ENCODE data around the gene PSMC2.

DNA sequence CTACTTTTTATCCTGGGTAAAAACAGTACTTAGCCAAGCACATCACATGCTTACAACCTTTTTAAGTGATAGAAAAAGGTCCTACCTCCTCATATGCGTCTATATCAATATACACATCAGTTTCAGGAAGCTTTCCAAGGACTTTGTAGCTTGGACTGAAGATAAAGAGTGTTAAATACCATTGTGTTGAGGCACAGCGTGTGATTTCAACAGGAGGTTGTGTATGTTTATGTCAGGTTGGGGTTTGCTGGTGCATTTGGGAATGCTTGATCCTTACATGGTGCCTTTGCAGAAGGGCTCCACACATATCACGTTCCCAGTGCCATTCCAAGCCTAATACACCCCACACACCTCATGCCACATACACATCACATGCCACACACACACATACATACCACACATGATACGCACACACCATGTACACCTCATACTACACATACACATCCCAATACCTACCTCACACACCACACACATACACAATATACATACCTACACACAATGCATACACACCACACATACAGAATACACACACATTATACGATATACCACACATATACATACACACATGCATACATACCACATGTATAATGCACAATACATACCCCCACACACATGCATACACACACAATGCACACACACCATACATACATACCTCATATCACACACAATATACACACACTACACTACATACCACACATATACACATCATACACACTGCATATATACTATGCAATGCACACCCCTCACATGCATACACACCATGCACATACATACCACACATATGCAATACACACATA lies 33.1 kb downstream of the PSMC2 start:
- TF ChIP-seq, protein P1, sequence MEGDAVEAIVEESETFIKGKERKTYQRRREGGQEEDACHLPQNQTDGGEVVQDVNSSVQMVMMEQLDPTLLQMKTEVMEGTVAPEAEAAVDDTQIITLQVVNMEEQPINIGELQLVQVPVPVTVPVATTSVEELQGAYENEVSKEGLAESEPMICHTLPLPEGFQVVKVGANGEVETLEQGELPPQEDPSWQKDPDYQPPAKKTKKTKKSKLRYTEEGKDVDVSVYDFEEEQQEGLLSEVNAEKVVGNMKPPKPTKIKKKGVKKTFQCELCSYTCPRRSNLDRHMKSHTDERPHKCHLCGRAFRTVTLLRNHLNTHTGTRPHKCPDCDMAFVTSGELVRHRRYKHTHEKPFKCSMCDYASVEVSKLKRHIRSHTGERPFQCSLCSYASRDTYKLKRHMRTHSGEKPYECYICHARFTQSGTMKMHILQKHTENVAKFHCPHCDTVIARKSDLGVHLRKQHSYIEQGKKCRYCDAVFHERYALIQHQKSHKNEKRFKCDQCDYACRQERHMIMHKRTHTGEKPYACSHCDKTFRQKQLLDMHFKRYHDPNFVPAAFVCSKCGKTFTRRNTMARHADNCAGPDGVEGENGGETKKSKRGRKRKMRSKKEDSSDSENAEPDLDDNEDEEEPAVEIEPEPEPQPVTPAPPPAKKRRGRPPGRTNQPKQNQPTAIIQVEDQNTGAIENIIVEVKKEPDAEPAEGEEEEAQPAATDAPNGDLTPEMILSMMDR (IDR thresholded peaks at IDR 0.05): no peak
- TF ChIP-seq POLR2A (IDR thresholded peaks at IDR 0.05): no peak
